Uterus (tissue), 4 donors: ENCODE measurements around the gene BGN. TPM values are rescaled to one million over a fixed set of nuclear protein-coding genes. Genes with fewer than 3 reads are reported as not detected.

Experiments
- DNase-seq, 2 donors: peaks; one replicate each; pipeline ENCODE4 v3.0.0-alpha.2; 2019 to 2020
- H3K27ac ChIP-seq, 2 donors: fragments of 200-600 bp; sonication (generic); 1 replicate in 1 of 2; 2 replicates in 1 of 2; pipeline ENCODE4 v1.5.1; 2016 to 2018
- H3K27me3 ChIP-seq, 2 donors: fragments of 200-600 bp; sonication (generic); one replicate each; pipeline ENCODE4 v1.5.1; 2018 to 2019; ENCODE audit warnings: control low read depth in 1 of 2
- H3K36me3 ChIP-seq, 2 donors: fragments of 200-600 bp; sonication (generic); one replicate each; pipeline ENCODE4 v1.5.1; 2019; ENCODE audit warnings: control low read depth in 1 of 2
- H3K4me1 ChIP-seq, 2 donors: fragments of 200-600 bp; sonication (generic); one replicate each; pipeline ENCODE4 v1.5.1; 2018 to 2019; ENCODE audit warnings: control low read depth in 1 of 2
- H3K4me3 ChIP-seq, 2 donors: fragments of 200-600 bp; sonication (generic); 1 replicate in 1 of 2; 2 replicates in 1 of 2; pipeline ENCODE4 v1.5.1; 2018 to 2019; ENCODE audit warnings: mild to moderate bottlenecking in 1 of 2
- H3K9me3 ChIP-seq, 2 donors: fragments of 200-600 bp; sonication (generic); one replicate each; pipeline ENCODE4 v1.5.1; 2019; ENCODE audit warnings: control low read depth in 1 of 2
- CTCF ChIP-seq, 4 experiments: fragments of 200-600 bp in 2 of 4; fragments of 450-650 bp in 2 of 4; sonication (generic) in 2 of 4; IDR thresholded peaks; one replicate each; pipeline ENCODE4 v1.5.1; 2016 to 2019; ENCODE audit warnings: antibody characterized with exemption in 4 of 4, mild to moderate bottlenecking in 2 of 4, moderate library complexity in 1 of 4
- POLR2A ChIP-seq, 2 donors: fragments of 450-650 bp; IDR thresholded peaks; one replicate each; pipeline ENCODE4 v1.6.1; 2016; ENCODE audit warnings: antibody characterized with exemption in 2 of 2, mild to moderate bottlenecking in 1 of 2, moderate library complexity in 1 of 2
- intact Hi-C: fragments of 100-400 bp; cut with DNase I; formaldehyde crosslinking; loops from one replicate; pipeline ENCODE4 v1.15.1; 2023; ENCODE audit warnings: low total_unique reads
- total RNA-seq, 4 donors: library from RNA; depleted of rRNA in 3 of 4; stranded (reverse); fragments of >200 nt in 3 of 4; gene quantifications; one replicate each; pipeline versions ENCODE4 v1.1.0 to v1.2.4, GENCODE V29; 2014 to 2023
- donor health status: DM: yes; HTN: yes; CAD: no.

Gene BGN
- total RNA-seq, 4 donors from 2014 or later, result 36.8 to 91.5 (median 50.0) TPM

- no peak overlapping the region for H3K27ac ChIP-seq
- no peaks in the 10 kb centered on the region for H3K27me3 ChIP-seq
- H3K4me1 ChIP-seq, result no peaks in the 10 kb centered on the region
- no peaks in the 10 kb centered on the region for H3K9me3 ChIP-seq
- TF ChIP-seq POLR2A (IDR thresholded peaks at IDR 0.05) (no peak), CTCF (IDR thresholded peaks at IDR 0.05) (no peak)
- H3K36me3 ChIP-seq, result no peaks in the 10 kb centered on the region
- no peak for DNase-seq
- no peak overlapping the region for H3K4me3 ChIP-seq
- intact Hi-C loops, result no loop called here
Measured at GRCh38 chrX:153450114-153450948, 44.4 kb upstream of the BGN start.

- no peak for TF ChIP-seq POLR2A (IDR thresholded peaks at IDR 0.05)
- no peak for TF ChIP-seq CTCF (IDR thresholded peaks at IDR 0.05)
- Histone ChIP-seq H3K36me3 (no peaks in the 10 kb centered on the region), H3K9me3 (no peaks in the 10 kb centered on the region), H3K4me1 (no peaks in the 10 kb centered on the region), H3K27me3 (no peaks in the 10 kb centered on the region), H3K4me3 (no peak overlapping the region), H3K27ac (no peak overlapping the region)
- intact Hi-C loops, result no loop called here
- no peak for DNase-seq
Measured at GRCh38 chrX:153450949-153451277, 43.9 kb upstream of the BGN start.

GRCh38 chrX:153454901-153455550, 39.8 kb upstream of the BGN start:
- no peak overlapping the region for H3K27ac ChIP-seq
- no peaks in the 10 kb centered on the region for H3K27me3 ChIP-seq
- H3K4me1 ChIP-seq, result no peaks in the 10 kb centered on the region
- no peaks in the 10 kb centered on the region for H3K36me3 ChIP-seq
- H3K4me3 ChIP-seq, result no peak overlapping the region
- intact Hi-C loops, result no loop called here
- DNase-seq, result no peak
- TF ChIP-seq CTCF (IDR thresholded peaks at IDR 0.05), result no peak
- TF ChIP-seq POLR2A (IDR thresholded peaks at IDR 0.05), result no peak
- H3K9me3 ChIP-seq, result no peaks in the 10 kb centered on the region

- intact Hi-C loops, result no loop called here
- H3K4me3 ChIP-seq, result no peak overlapping the region
- no peaks in the 10 kb centered on the region for H3K4me1 ChIP-seq
- no peaks in the 10 kb centered on the region for H3K27me3 ChIP-seq
- no peaks in the 10 kb centered on the region for H3K9me3 ChIP-seq
- TF ChIP-seq POLR2A (IDR thresholded peaks at IDR 0.05) (no peak), CTCF (IDR thresholded peaks at IDR 0.05) (no peak)
- no peaks in the 10 kb centered on the region for H3K36me3 ChIP-seq
- no peak for DNase-seq
- H3K27ac ChIP-seq, result no peak overlapping the region
Measured at GRCh38 chrX:153455571-153455970, 39.2 kb upstream of the BGN start.

- Histone ChIP-seq H3K4me1 (no peaks in the 10 kb centered on the region), H3K9me3 (no peaks in the 10 kb centered on the region), H3K27ac (no peak overlapping the region), H3K4me3 (no peak overlapping the region), H3K27me3 (no peaks in the 10 kb centered on the region), H3K36me3 (no peaks in the 10 kb centered on the region)
- no peak for DNase-seq
- TF ChIP-seq POLR2A (IDR thresholded peaks at IDR 0.05) (no peak), CTCF (IDR thresholded peaks at IDR 0.05) (no peak)
- intact Hi-C loops, result no loop called here
Measured at GRCh38 chrX:153456161-153456560, 38.6 kb upstream of the BGN start.
